Left cardiac atrium (tissue), 4 donors: ENCODE data around the gene SPSB2. TPM values are rescaled to one million over a fixed set of nuclear protein-coding genes. Genes with fewer than 3 reads are reported as not detected.
"Not testable (repeated sequence)": the region's sequence is repeated elsewhere in the genome, so short reads cannot be mapped to it uniquely, and the experiment has no call there.

Experiments used
- ATAC-seq, 2 donors: fragments of 200-7000 bp; cut with Tn5 transposase; one replicate each; pipeline ENCODE4 v1.9.1; 2020; ENCODE audit warnings: mild to moderate bottlenecking in 2 of 2, moderate library complexity in 2 of 2
- DNase-seq: peaks from one replicate; pipeline ENCODE4 v3.0.0-alpha.2; 2020
- intact Hi-C, 2 donors: fragments of 100-400 bp; cut with DNase I; formaldehyde crosslinking; loops; one replicate each; pipeline versions ENCODE4 v1.14.1 to v1.15.1; 2022 to 2023
- total RNA-seq, 2 donors: library from RNA; stranded (reverse); fragmentation: NEBNext Ultra II Directional; extraction: Animal tissue kit (Norgen Biotek cat#: 25700); gene quantifications; one replicate each; pipeline ENCODE4 v1.2.1, GENCODE V29; 2021
- donor health status: DM: no; HTN: yes; CAD: no.
- donor health status: DM: no; HTN: yes; CAD: no; lungs with severe emphysema.
- donor health status: DM: yes; HTN: yes; CAD: no.
- donor health status: Dilated cardiomyopathy.

Gene SPSB2
- total RNA-seq, 2 donors from 2014 or later = 3.7 to 4.1 TPM

- DNase-seq (peak; percentile 99), ATAC-seq (peak; percentile 98)
- intact Hi-C loops = no loop called here
Observed at GRCh38 chr12:6904280-6905276, 31.5 kb upstream of the SPSB2 start, which contains the start of gene LRRC23. Gene LRRC23, plus strand, starts transcription at chr12:6904822. Its CDS starts 812 bp downstream, at chr12:6905634.

- no peak for DNase-seq
- intact Hi-C loops = no loop called here
- no peak for ATAC-seq
Observed at GRCh38 chr12:6903722-6904121, 30.6 kb upstream of the SPSB2 start.

- DNase-seq (no peak), ATAC-seq (no peak)
- intact Hi-C loops = no loop called here
Observed at GRCh38 chr12:6902448-6902847, 29.3 kb upstream of the SPSB2 start.

- ATAC-seq (peak in 1 of 2 donors; percentile 19), DNase-seq (peak; percentile 69)
- intact Hi-C loops = no loop called here
Observed at GRCh38 chr12:6899837-6900519, 26.9 kb upstream of the SPSB2 start.

- no peak for ATAC-seq
- intact Hi-C loops = no loop called here
- no peak for DNase-seq
Observed at GRCh38 chr12:6899427-6899826, 26.3 kb upstream of the SPSB2 start.

- intact Hi-C loops = no loop called here
- ATAC-seq (no peak), DNase-seq (no peak)
Observed at GRCh38 chr12:6896846-6897435, 23.8 kb upstream of the SPSB2 start.

GRCh38 chr12:6894321-6894720 is 21.2 kb upstream of the SPSB2 start:
- DNase-seq (no peak), ATAC-seq (no peak)
- intact Hi-C loops = no loop called here

- intact Hi-C loops, ATAC-seq, DNase-seq: not testable (repeated sequence)
Observed at GRCh38 chr12:6892683-6893082, 19.6 kb upstream of the SPSB2 start.

GRCh38 chr12:6891646-6892001 is 18.5 kb upstream of the SPSB2 start:
- DNase-seq (no peak), ATAC-seq (peak; percentile 0 to 7)
- intact Hi-C loops = loop anchor here in 1 of 2 donors (2.0 kb wide), 1 partner anchor 19 kb away; the partner anchor contains the start of gene SPSB2

- intact Hi-C loops = loop anchor here in 1 of 2 donors (2.0 kb wide), 1 partner anchor 18 kb away; the partner anchor contains the start of gene SPSB2
- DNase-seq (peak; percentile 99), ATAC-seq (peak; percentile 98 to 99)
Observed at GRCh38 chr12:6890789-6891645, 17.9 kb upstream of the SPSB2 start.

- intact Hi-C loops = loop anchor here in 1 of 2 donors (2.0 kb wide), 1 partner anchor 17 kb away; the partner anchor contains the start of gene SPSB2
- DNase-seq = peak; percentile 27
- ATAC-seq = not testable (repeated sequence)
Observed at GRCh38 chr12:6889775-6890573, 16.9 kb upstream of the SPSB2 start.

- DNase-seq, ATAC-seq, intact Hi-C loops: not testable (repeated sequence)
Observed at GRCh38 chr12:6888794-6889193, 15.7 kb upstream of the SPSB2 start.

- intact Hi-C loops = no loop called here
Observed at GRCh38 chr12:6888360-6888759, 15.3 kb upstream of the SPSB2 start.

GRCh38 chr12:6887460-6887859 is 14.4 kb upstream of the SPSB2 start:
- DNase-seq = no peak
- intact Hi-C loops = no loop called here
- ATAC-seq = no peak

More at GRCh38 chr12:6888360-6888759, 15.3 kb upstream of the SPSB2 start:
- ATAC-seq (no peak), DNase-seq (no peak)

GRCh38 chr12:6886206-6886999 is 13.3 kb upstream of the SPSB2 start:
- DNase-seq, ATAC-seq, intact Hi-C loops: not testable (repeated sequence)

- no peak for ATAC-seq
- no peak for DNase-seq
- intact Hi-C loops = no loop called here
Observed at GRCh38 chr12:6884539-6884938, 11.4 kb upstream of the SPSB2 start.

GRCh38 chr12:6883683-6884082 is 10.6 kb upstream of the SPSB2 start:
- no peak for DNase-seq
- no peak for ATAC-seq
- intact Hi-C loops = no loop called here
